HepG2 (cell line): Measurements from ENCODE around the gene CCDC121. TPM values are rescaled to one million over a fixed set of nuclear protein-coding genes. Genes with fewer than 3 reads are reported as not detected.
A peak's percentile ranks its signal among the peaks of the same experiment; 100 is the strongest.

ENCODE experiments used
- ATAC-seq: fragments of 200-7000 bp; cut with Tn5 transposase; 3 replicates; pipeline ENCODE4 v1.9.1; 2020; ENCODE audit warnings: mild to moderate bottlenecking, moderate library complexity
- BruUV-seq: library from RNA; stranded (reverse); fragments of 400-500 nt; replicated peaks from 2 replicates; lab custom pipeline; 2021; lab: Mats Ljungman, UMichigan
- CTCF ChIA-PET: fragments of 300-600 bp; formaldehyde crosslinking; extraction: SDS; loops from one replicate; lab custom pipeline; 2021; ENCODE audit warnings: low total read pairs, inconsistent platforms, low intra/inter-chr PET ratio; lab: Yijun Ruan, JAX
- POLR2A ChIA-PET: fragments of 350-600 bp; sonication (Branson Sonifier 250); formaldehyde crosslinking; loops from one replicate; lab custom pipeline; 2020; ENCODE audit warnings: antibody characterized with exemption, inconsistent platforms; lab: Yijun Ruan, JAX
- DNase-seq: peaks from one replicate; pipeline ENCODE4 v3.0.0-alpha.2; 2015; ENCODE audit warnings: low spot score
- FAIRE-seq: peaks from 3 replicates; lab custom pipeline; 2011; peaks lifted over from hg19 to GRCh38; lab: Jason Lieb, UNC
- H2AFZ ChIP-seq: one replicate; pipeline ENCODE4 v1.6.1; 2011; ENCODE audit warnings: low read length, inconsistent platforms
- H3K27ac ChIP-seq: fragments of 300-600 bp; 3 replicates; pipeline ENCODE4 v1.8.0; 2011; ENCODE audit warnings: mixed run types, mild to moderate bottlenecking, mixed read lengths, low read length, inconsistent platforms; ENCODE audit not compliant: insufficient read depth; ENCODE audit errors: extremely low read length
- H3K27me3 ChIP-seq, 2 experiments: fragments of 200-600 bp in 1 of 2; 2 replicates in 1 of 2; 3 replicates in 1 of 2; pipeline versions ENCODE4 v1.6.0 to v1.8.0; 2011; ENCODE audit warnings: low read length in 2 of 2, mild to moderate bottlenecking in 2 of 2, moderate library complexity in 2 of 2, inconsistent platforms in 1 of 2; ENCODE audit not compliant: insufficient read depth in 2 of 2, control insufficient read depth in 1 of 2
- H3K36me3 ChIP-seq, 2 experiments: fragments of 200-600 bp in 1 of 2; replicated peaks in 1 of 2; 2 replicates in 1 of 2; 3 replicates in 1 of 2; pipeline versions ENCODE4 v1.5.1 to v1.8.0; 2011; ENCODE audit warnings: low read length in 2 of 2, inconsistent platforms in 1 of 2; ENCODE audit not compliant: insufficient read depth in 2 of 2, control insufficient read depth in 1 of 2
- H3K4me1 ChIP-seq: 2 replicates; pipeline ENCODE4 v1.5.1; 2012; ENCODE audit warnings: low read length, inconsistent platforms; ENCODE audit not compliant: insufficient read depth
- H3K4me2 ChIP-seq: 2 replicates; pipeline ENCODE4 v1.6.0; 2011; ENCODE audit warnings: low read depth, low read length, inconsistent platforms
- H3K4me3 ChIP-seq, 3 experiments: fragments of 200-600 bp in 1 of 3; sonication (generic), shearing (Covaris generic) in 1 of 3; replicated peaks in 1 of 3; 2 replicates each; pipeline ENCODE4 v1.5.1; 2011 to 2016; ENCODE audit warnings: low read length in 3 of 3, inconsistent platforms in 2 of 3, low read depth in 2 of 3, mild to moderate bottlenecking in 2 of 3, control low read depth in 1 of 3, mixed read lengths in 1 of 3; ENCODE audit not compliant: insufficient read depth in 1 of 3
- H3K79me2 ChIP-seq: one replicate; pipeline ENCODE4 v1.6.1; 2011; ENCODE audit warnings: low read length, inconsistent platforms; ENCODE audit not compliant: insufficient read depth
- H3K9ac ChIP-seq: 2 replicates; pipeline ENCODE4 v1.6.0; 2011; ENCODE audit warnings: mild to moderate bottlenecking, low read depth, low read length, inconsistent platforms; ENCODE audit not compliant: insufficient read depth
- H3K9me3 ChIP-seq: 2 replicates; pipeline ENCODE4 v1.5.1; 2012; ENCODE audit warnings: mild to moderate bottlenecking, low read length
- H4K20me1 ChIP-seq: 2 replicates; pipeline ENCODE4 v1.6.0; 2011; ENCODE audit warnings: inconsistent platforms, mild to moderate bottlenecking, low read length, moderate library complexity; ENCODE audit not compliant: insufficient read depth
- CAMTA2 ChIP-seq: sonication (generic); formaldehyde crosslinking; IDR thresholded peaks from 2 replicates; pipeline ENCODE4 v1.4.0; 2020; ENCODE audit warnings: mild to moderate bottlenecking, missing genetic modification reagents, borderline replicate concordance
- CEBPB ChIP-seq: IDR thresholded peaks from 2 replicates; pipeline ENCODE4 v1.6.1; 2011; ENCODE audit warnings: low read depth, low read length, improper control_type of control experiment, borderline replicate concordance
- CEBPG ChIP-seq: IDR thresholded peaks from 2 replicates; pipeline ENCODE4 v1.6.1; 2016
- REPIN1 ChIP-seq: sonication (generic); formaldehyde crosslinking; IDR thresholded peaks from 2 replicates; pipeline ENCODE4 v1.8.0; 2022; ENCODE audit warnings: missing genetic modification reagents, low read depth, mild to moderate bottlenecking, borderline replicate concordance
- ZNF121 ChIP-seq: sonication (generic); formaldehyde crosslinking; IDR thresholded peaks from 2 replicates; pipeline ENCODE4 v1.5.0; 2020; ENCODE audit warnings: mild to moderate bottlenecking, missing genetic modification reagents
- ZNF17 ChIP-seq: sonication (generic); formaldehyde crosslinking; IDR thresholded peaks from 2 replicates; pipeline ENCODE4 v1.5.0; 2020; ENCODE audit warnings: mild to moderate bottlenecking, missing genetic modification reagents
- ZNF253 ChIP-seq: sonication (generic); formaldehyde crosslinking; IDR thresholded peaks from 2 replicates; pipeline ENCODE4 v1.8.0; 2022; ENCODE audit warnings: mild to moderate bottlenecking, missing genetic modification reagents, borderline replicate concordance
- ZNF362 ChIP-seq: sonication (generic); formaldehyde crosslinking; IDR thresholded peaks from 2 replicates; pipeline ENCODE4 v1.4.0; 2020; ENCODE audit warnings: missing genetic modification reagents, mild to moderate bottlenecking, borderline replicate concordance
- WGBS: methylation state at CpG from one replicate; pipeline ENCODE4 v1.1.6; 2017; ENCODE audit warnings: low lambda C conversion rate; 5-methylcytosine and 5-hydroxymethylcytosine counted together
- in situ Hi-C: cut with HindIII; loops from 2 replicates; pipeline ENCODE4 v1.10.0; 2017; ENCODE audit warnings: low pct_unique_long_range_greater_than_20kb; ENCODE audit not compliant: extremely low pct_ligation_motif_present
- intact Hi-C: fragments of 100-400 bp; cut with micrococcal nuclease; formaldehyde crosslinking; loops from one replicate; pipeline ENCODE4 v1.10.0; 2022; ENCODE audit not compliant: unreplicated experiment
- polyA plus RNA-seq, 8 experiments: library from polyadenylated mRNA; depleted of rRNA in 3 of 8; stranded (reverse) in 7 of 8; unstranded in 1 of 8; fragments of >200 nt; fragmentation: Illumina TruSeq in 4 of 8; extraction: Trizol in 4 of 8; gene quantifications; 2 replicates each; pipeline versions ENCODE4 v1.2.1 to v1.2.3, GENCODE V29; 2011 to 2016; ENCODE audit warnings: low read depth in 4 of 8, missing spikeins in 1 of 8, mixed read lengths in 1 of 8; ENCODE audit not compliant: insufficient read depth in 1 of 8
- total RNA-seq, 5 experiments: library from RNA; depleted of rRNA; stranded (reverse); fragments of >200 nt; fragmentation: Illumina TruSeq; extraction: Trizol; gene quantifications; 2 replicates each; pipeline ENCODE4 v1.2.3, GENCODE V29; 2016; ENCODE audit warnings: low read depth in 1 of 5
- TF ChIP-seq, protein P1 (sequence below): sonication (generic); formaldehyde crosslinking; IDR thresholded peaks from 2 replicates; pipeline ENCODE4 v1.4.0; 2020; ENCODE audit warnings: missing genetic modification reagents
- TF ChIP-seq, protein P2 (sequence below): IDR thresholded peaks from 2 replicates; pipeline ENCODE4 v1.6.1; 2016; ENCODE audit warnings: low read depth
- TF ChIP-seq, protein P3 (sequence below): sonication (generic); formaldehyde crosslinking; IDR thresholded peaks from 2 replicates; pipeline ENCODE4 v1.4.0; 2020; ENCODE audit warnings: missing genetic modification reagents

Gene CCDC121
- total and polyA plus RNA-seq, 2 of the 13 experiments (the other 11 are each of a cell fraction or from before 2014, with no cell fraction given): 1.9 to 3.0 TPM

GRCh38 chr2:27664622-27665363 is 36.0 kb upstream of the CCDC121 start:
- Histone ChIP-seq H3K4me1 (peaks cover 28% of the 10 kb centered on the region), H3K79me2 (peaks cover 46% of the 10 kb centered on the region), H2AFZ (peak overlapping the region; percentile 56), H3K36me3 (peaks cover 20 to 41% of the 10 kb centered on the region in 2 experiments), H3K9me3 (no peaks in the 10 kb centered on the region), H3K9ac (peak overlapping the region; percentile 90), H3K27ac (peak overlapping the region; percentile 83), H3K4me3 (peak overlapping the region; percentile 81 to 94 (median 84)), H3K27me3 (no peaks in the 10 kb centered on the region; a peak in 1 of 5 replicates), H4K20me1 (no peaks in the 10 kb centered on the region), H3K4me2 (peak overlapping the region; percentile 87)
- intact Hi-C loops: loop anchor here (5.0 kb wide), 2 partner anchors 37 to 257 kb away; partner anchors contain the start of genes CCDC121, GPN1 and PPM1G
- DNase-seq (no peak), FAIRE-seq (no peak), ATAC-seq (no peak)
- ChIA-PET CTCF (interaction anchor here (1.8 kb wide), 1 partner anchor 19 kb away, joined by 8 read pairs; no protein-coding TSS in a partner anchor), POLR2A (interaction anchor here (1.6 to 2.3 kb wide), 4 partner anchors 18 to 256 kb away, joined by 7 to 26 read pairs (median 10); partner anchors contain the start of genes NRBP1 and PPM1G)
- 67% methylated on average over 16 of the region's 16 CpGs for WGBS
- in situ Hi-C loops: no loop called here
- no TSS peak for BruUV-seq
- 0 out of 2 replicates have a peak, but pooled peaks have one; percentile 53 for TF ChIP-seq ZNF362 (CRISPR knock-in tag)
- TF ChIP-seq REPIN1: no peak
- TF ChIP-seq ZNF121: 0 out of 2 replicates have a peak, but pooled peaks have one; percentile 20
- peak; percentile 90 for TF ChIP-seq CEBPG (CRISPR knock-in tag)
- TF ChIP-seq CEBPB: peak; percentile 93
- no peak for TF ChIP-seq CAMTA2 (CRISPR knock-in tag)
- peak; percentile 20; the same call in 1 of the 2 replicates for TF ChIP-seq ZNF17
- 0 out of 2 replicates have a peak, but pooled peaks have one; percentile 12 for TF ChIP-seq ZNF253 (CRISPR knock-in tag)
- TF ChIP-seq, protein P1, sequence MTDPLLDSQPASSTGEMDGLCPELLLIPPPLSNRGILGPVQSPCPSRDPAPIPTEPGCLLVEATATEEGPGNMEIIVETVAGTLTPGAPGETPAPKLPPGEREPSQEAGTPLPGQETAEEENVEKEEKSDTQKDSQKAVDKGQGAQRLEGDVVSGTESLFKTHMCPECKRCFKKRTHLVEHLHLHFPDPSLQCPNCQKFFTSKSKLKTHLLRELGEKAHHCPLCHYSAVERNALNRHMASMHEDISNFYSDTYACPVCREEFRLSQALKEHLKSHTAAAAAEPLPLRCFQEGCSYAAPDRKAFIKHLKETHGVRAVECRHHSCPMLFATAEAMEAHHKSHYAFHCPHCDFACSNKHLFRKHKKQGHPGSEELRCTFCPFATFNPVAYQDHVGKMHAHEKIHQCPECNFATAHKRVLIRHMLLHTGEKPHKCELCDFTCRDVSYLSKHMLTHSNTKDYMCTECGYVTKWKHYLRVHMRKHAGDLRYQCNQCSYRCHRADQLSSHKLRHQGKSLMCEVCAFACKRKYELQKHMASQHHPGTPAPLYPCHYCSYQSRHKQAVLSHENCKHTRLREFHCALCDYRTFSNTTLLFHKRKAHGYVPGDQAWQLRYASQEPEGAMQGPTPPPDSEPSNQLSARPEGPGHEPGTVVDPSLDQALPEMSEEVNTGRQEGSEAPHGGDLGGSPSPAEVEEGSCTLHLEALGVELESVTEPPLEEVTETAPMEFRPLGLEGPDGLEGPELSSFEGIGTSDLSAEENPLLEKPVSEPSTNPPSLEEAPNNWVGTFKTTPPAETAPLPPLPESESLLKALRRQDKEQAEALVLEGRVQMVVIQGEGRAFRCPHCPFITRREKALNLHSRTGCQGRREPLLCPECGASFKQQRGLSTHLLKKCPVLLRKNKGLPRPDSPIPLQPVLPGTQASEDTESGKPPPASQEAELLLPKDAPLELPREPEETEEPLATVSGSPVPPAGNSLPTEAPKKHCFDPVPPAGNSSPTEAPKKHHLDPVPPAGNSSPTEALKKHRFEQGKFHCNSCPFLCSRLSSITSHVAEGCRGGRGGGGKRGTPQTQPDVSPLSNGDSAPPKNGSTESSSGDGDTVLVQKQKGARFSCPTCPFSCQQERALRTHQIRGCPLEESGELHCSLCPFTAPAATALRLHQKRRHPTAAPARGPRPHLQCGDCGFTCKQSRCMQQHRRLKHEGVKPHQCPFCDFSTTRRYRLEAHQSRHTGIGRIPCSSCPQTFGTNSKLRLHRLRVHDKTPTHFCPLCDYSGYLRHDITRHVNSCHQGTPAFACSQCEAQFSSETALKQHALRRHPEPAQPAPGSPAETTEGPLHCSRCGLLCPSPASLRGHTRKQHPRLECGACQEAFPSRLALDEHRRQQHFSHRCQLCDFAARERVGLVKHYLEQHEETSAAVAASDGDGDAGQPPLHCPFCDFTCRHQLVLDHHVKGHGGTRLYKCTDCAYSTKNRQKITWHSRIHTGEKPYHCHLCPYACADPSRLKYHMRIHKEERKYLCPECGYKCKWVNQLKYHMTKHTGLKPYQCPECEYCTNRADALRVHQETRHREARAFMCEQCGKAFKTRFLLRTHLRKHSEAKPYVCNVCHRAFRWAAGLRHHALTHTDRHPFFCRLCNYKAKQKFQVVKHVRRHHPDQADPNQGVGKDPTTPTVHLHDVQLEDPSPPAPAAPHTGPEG (CRISPR knock-in tag): no peak
- TF ChIP-seq, protein P2, sequence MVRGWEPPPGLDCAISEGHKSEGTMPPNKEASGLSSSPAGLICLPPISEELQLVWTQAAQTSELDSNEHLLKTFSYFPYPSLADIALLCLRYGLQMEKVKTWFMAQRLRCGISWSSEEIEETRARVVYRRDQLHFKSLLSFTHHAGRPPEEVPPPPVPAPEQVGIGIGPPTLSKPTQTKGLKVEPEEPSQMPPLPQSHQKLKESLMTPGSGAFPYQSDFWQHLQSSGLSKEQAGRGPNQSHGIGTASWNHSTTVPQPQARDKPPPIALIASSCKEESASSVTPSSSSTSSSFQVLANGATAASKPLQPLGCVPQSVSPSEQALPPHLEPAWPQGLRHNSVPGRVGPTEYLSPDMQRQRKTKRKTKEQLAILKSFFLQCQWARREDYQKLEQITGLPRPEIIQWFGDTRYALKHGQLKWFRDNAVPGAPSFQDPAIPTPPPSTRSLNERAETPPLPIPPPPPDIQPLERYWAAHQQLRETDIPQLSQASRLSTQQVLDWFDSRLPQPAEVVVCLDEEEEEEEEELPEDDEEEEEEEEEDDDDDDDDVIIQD (CRISPR knock-in tag): no peak
- TF ChIP-seq, protein P3, sequence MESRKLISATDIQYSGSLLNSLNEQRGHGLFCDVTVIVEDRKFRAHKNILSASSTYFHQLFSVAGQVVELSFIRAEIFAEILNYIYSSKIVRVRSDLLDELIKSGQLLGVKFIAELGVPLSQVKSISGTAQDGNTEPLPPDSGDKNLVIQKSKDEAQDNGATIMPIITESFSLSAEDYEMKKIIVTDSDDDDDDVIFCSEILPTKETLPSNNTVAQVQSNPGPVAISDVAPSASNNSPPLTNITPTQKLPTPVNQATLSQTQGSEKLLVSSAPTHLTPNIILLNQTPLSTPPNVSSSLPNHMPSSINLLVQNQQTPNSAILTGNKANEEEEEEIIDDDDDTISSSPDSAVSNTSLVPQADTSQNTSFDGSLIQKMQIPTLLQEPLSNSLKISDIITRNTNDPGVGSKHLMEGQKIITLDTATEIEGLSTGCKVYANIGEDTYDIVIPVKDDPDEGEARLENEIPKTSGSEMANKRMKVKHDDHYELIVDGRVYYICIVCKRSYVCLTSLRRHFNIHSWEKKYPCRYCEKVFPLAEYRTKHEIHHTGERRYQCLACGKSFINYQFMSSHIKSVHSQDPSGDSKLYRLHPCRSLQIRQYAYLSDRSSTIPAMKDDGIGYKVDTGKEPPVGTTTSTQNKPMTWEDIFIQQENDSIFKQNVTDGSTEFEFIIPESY: peak; percentile 67; the same call in 1 of the 2 replicates
